ENCODE results near the gene MEF2D.

The MEF2D gene

GRCh38 chr1:156461781-156462647, 38.6 kb downstream of the MEF2D start:
- TF ChIP-seq EZH2phosphoT487 (IDR thresholded peaks at IDR 0.05; ENCODE audit: borderline replicate concordance, low read length) = no peak
- Histone ChIP-seq H3K4me3 (ENCODE audit: low read length) (no peak overlapping the region), H3K9me2 (replicated peaks; ENCODE audit: control insufficient read depth, low read length) (no peaks in the 10 kb centered on the region), H3K79me2 (ENCODE audit: control insufficient read depth, low read length) (no peaks in the 10 kb centered on the region), H3K27me3 (ENCODE audit: control insufficient read depth, low read length) (no peaks in the 10 kb centered on the region), H3K4me1 (ENCODE audit: control insufficient read depth, low read length) (peaks cover 11% of the 10 kb centered on the region), H3F3A (ENCODE audit: control insufficient read depth, insufficient read depth) (peaks cover 21% of the 10 kb centered on the region), H4K20me1 (ENCODE audit: control insufficient read depth, insufficient read depth, low read depth, low read length) (no peaks in the 10 kb centered on the region), H3K27ac (ENCODE audit: low read depth, low read length) (no peak overlapping the region), H3K9me3 (ENCODE audit: control insufficient read depth, insufficient read depth, low read length) (no peaks in the 10 kb centered on the region), H3K4me2 (ENCODE audit: low read length) (no peak overlapping the region), H3K36me3 (ENCODE audit: control insufficient read depth, low read length) (peaks cover 21% of the 10 kb centered on the region)

GRCh38 chr1:156461109-156461508, 39.5 kb downstream of the MEF2D start:
- no peaks in the 10 kb centered on the region for H3K9me2 ChIP-seq (replicated peaks; ENCODE audit: control insufficient read depth, low read length)
- no peaks in the 10 kb centered on the region for H3K79me2 ChIP-seq (ENCODE audit: control insufficient read depth, low read length)
- H3K4me1 ChIP-seq (ENCODE audit: control insufficient read depth, low read length) = peaks cover 19% of the 10 kb centered on the region
- no peak overlapping the region for H3K4me3 ChIP-seq (ENCODE audit: low read length)
- H4K20me1 ChIP-seq (ENCODE audit: control insufficient read depth, insufficient read depth, low read depth, low read length) = no peaks in the 10 kb centered on the region
- no peaks in the 10 kb centered on the region for H3K27me3 ChIP-seq (ENCODE audit: control insufficient read depth, low read length)
- peaks cover 21% of the 10 kb centered on the region for H3F3A ChIP-seq (ENCODE audit: control insufficient read depth, insufficient read depth)
- TF ChIP-seq CTCF (IDR thresholded peaks at IDR 0.05; ENCODE audit: low read depth, low read length, poor library complexity, severe bottlenecking) (no peak), EZH2phosphoT487 (IDR thresholded peaks at IDR 0.05; ENCODE audit: borderline replicate concordance, low read length) (no peak)
- H3K27ac ChIP-seq (ENCODE audit: low read depth, low read length) = no peak overlapping the region
- no peak overlapping the region for H3K4me2 ChIP-seq (ENCODE audit: low read length)
- peaks cover 13% of the 10 kb centered on the region; the same call in 1 of the 2 replicates for H3K36me3 ChIP-seq (ENCODE audit: control insufficient read depth, low read length)
- H3K9me3 ChIP-seq (ENCODE audit: control insufficient read depth, insufficient read depth, low read length) = no peaks in the 10 kb centered on the region

- Histone ChIP-seq H3K79me2 (ENCODE audit: control insufficient read depth, low read length) (no peaks in the 10 kb centered on the region), H3K9me2 (replicated peaks; ENCODE audit: control insufficient read depth, low read length) (no peaks in the 10 kb centered on the region), H3K4me1 (ENCODE audit: control insufficient read depth, low read length) (peaks cover 20% of the 10 kb centered on the region), H3F3A (ENCODE audit: control insufficient read depth, insufficient read depth) (peaks cover 22% of the 10 kb centered on the region), H3K36me3 (ENCODE audit: control insufficient read depth, low read length) (peaks cover 7% of the 10 kb centered on the region; the same call in 1 of the 2 replicates), H3K9me3 (ENCODE audit: control insufficient read depth, insufficient read depth, low read length) (no peaks in the 10 kb centered on the region), H3K27me3 (ENCODE audit: control insufficient read depth, low read length) (no peaks in the 10 kb centered on the region), H3K27ac (ENCODE audit: low read depth, low read length) (no peak overlapping the region), H3K4me3 (ENCODE audit: low read length) (no peak overlapping the region), H3K4me2 (ENCODE audit: low read length) (no peak overlapping the region), H4K20me1 (ENCODE audit: control insufficient read depth, insufficient read depth, low read depth, low read length) (no peaks in the 10 kb centered on the region)
- no peak for TF ChIP-seq EZH2phosphoT487 (IDR thresholded peaks at IDR 0.05; ENCODE audit: borderline replicate concordance, low read length)
- TF ChIP-seq CTCF (IDR thresholded peaks at IDR 0.05; ENCODE audit: low read depth, low read length, poor library complexity, severe bottlenecking) = no peak
These were observed 40.0 kb downstream of the MEF2D start for GRCh38 chr1:156460525-156460924.

- H3K27me3 ChIP-seq (ENCODE audit: control insufficient read depth, low read length) = peaks cover 4% of the 10 kb centered on the region
- no peaks in the 10 kb centered on the region for H3K79me2 ChIP-seq (ENCODE audit: control insufficient read depth, low read length)
- peaks cover 20% of the 10 kb centered on the region for H3F3A ChIP-seq (ENCODE audit: control insufficient read depth, insufficient read depth)
- no peak overlapping the region for H3K4me3 ChIP-seq (ENCODE audit: low read length)
- H3K9me3 ChIP-seq (ENCODE audit: control insufficient read depth, insufficient read depth, low read length) = no peaks in the 10 kb centered on the region
- H3K27ac ChIP-seq (ENCODE audit: low read depth, low read length) = no peak overlapping the region
- no peak overlapping the region for H3K4me2 ChIP-seq (ENCODE audit: low read length)
- H3K9me2 ChIP-seq (replicated peaks; ENCODE audit: control insufficient read depth, low read length) = no peaks in the 10 kb centered on the region
- no peaks in the 10 kb centered on the region for H3K36me3 ChIP-seq (ENCODE audit: control insufficient read depth, low read length)
- H3K4me1 ChIP-seq (ENCODE audit: control insufficient read depth, low read length) = peaks cover 20% of the 10 kb centered on the region
- H4K20me1 ChIP-seq (ENCODE audit: control insufficient read depth, insufficient read depth, low read depth, low read length) = no peaks in the 10 kb centered on the region
- TF ChIP-seq EZH2phosphoT487 (IDR thresholded peaks at IDR 0.05; ENCODE audit: borderline replicate concordance, low read length) = no peak
- no peak for TF ChIP-seq CTCF (IDR thresholded peaks at IDR 0.05; ENCODE audit: low read depth, low read length, poor library complexity, severe bottlenecking)
These were observed 42.4 kb downstream of the MEF2D start for GRCh38 chr1:156458181-156458503.

Measured in DOHH2 (cell line).